H1 (cell line): ENCODE measurements around the gene JAKMIP2. TPM values are rescaled to one million over a fixed set of nuclear protein-coding genes. Genes with fewer than 3 reads are reported as not detected.

Experiments
- CBX8 ChIP-seq: fragments of 300-800, 300-1000 bp; sonication (generic); IDR thresholded peaks from 2 replicates; pipeline ENCODE4 v1.7.1; 2016; ENCODE audit warnings: low read depth, low read length, borderline replicate concordance
- CHD2 ChIP-seq: IDR thresholded peaks from 2 replicates; pipeline ENCODE4 v1.6.1; 2012; ENCODE audit warnings: low read length, improper control_type of control experiment
- KDM4A ChIP-seq: IDR thresholded peaks from one replicate; pipeline ENCODE4 v1.7.1; 2012; ENCODE audit warnings: low read depth, mild to moderate bottlenecking, moderate library complexity, low read length, inconsistent platforms; ENCODE audit not compliant: severe bottlenecking
- MAX ChIP-seq: IDR thresholded peaks from 2 replicates; pipeline ENCODE4 v1.6.1; 2012; ENCODE audit warnings: inconsistent platforms
- SIN3A ChIP-seq, 2 experiments: IDR thresholded peaks in 1 of 2; conservative IDR thresholded peaks in 1 of 2; 2 replicates each; pipeline ENCODE4 v1.6.1; 2011 to 2012; ENCODE audit warnings: low read length in 2 of 2, improper control_type of control experiment in 1 of 2, low read depth in 1 of 2, mild to moderate bottlenecking in 1 of 2
- SP2 ChIP-seq: IDR thresholded peaks from 2 replicates; pipeline ENCODE4 v1.6.1; 2012; ENCODE audit warnings: mild to moderate bottlenecking, low read length, inconsistent platforms
- TEAD4 ChIP-seq: IDR thresholded peaks from 2 replicates; pipeline ENCODE4 v1.6.1; 2012; ENCODE audit warnings: low read depth, low read length, inconsistent platforms, mixed read lengths
- USF2 ChIP-seq: IDR thresholded peaks from 2 replicates; pipeline ENCODE4 v1.6.1; 2011; ENCODE audit warnings: low read length, improper control_type of control experiment
- polyA plus RNA-seq, 7 experiments: library from polyadenylated mRNA; depleted of rRNA in 3 of 7; stranded (reverse) in 5 of 7; unstranded in 2 of 7; fragments of >200 nt in 5 of 7; fragments of 200-250 nt in 2 of 7; gene quantifications; 1 replicate in 5 of 7; 2 replicates in 1 of 7; 4 replicates in 1 of 7; pipeline versions ENCODE4 v1.2.1 to v1.2.3, GENCODE V29; 2011 to 2013; ENCODE audit warnings: missing spikeins in 2 of 7, mixed read lengths in 2 of 7
- total RNA-seq: library from RNA; stranded (reverse); fragmentation: NEBNext Ultra II Directional; extraction: Animal tissue kit (Norgen Biotek cat#: 25700); gene quantifications from 2 replicates; pipeline ENCODE4 v1.2.1, GENCODE V29; 2021

The JAKMIP2 gene
- total and polyA plus RNA-seq, 2 of the 8 experiments (the other 6 are each of a cell fraction or from before 2014, with no cell fraction given) = 2.4 to 13.6 TPM

GRCh38 chr5:147691130-147691529 is 91.4 kb downstream of the JAKMIP2 start (continued):
- no peak for TF ChIP-seq KDM4A
- TF ChIP-seq USF2 = no peak
- TF ChIP-seq SIN3A (conservative IDR thresholded peaks at IDR 0.05 in 1 of 2, IDR thresholded peaks at IDR 0.05 in 1 of 2; ENCODE audit: low read depth in 1 of 2, low read length in 2 of 2) = no peak
- TF ChIP-seq CHD2 = no peak
- TF ChIP-seq MAX = no peak
- TF ChIP-seq SP2 = no peak
- no peak for TF ChIP-seq TEAD4
- no peak for TF ChIP-seq CBX8
